Panc1 (cell line): Measurements from ENCODE around the gene HES5.

ENCODE experiments used
- POLR2AphosphoS5 ChIP-seq: IDR thresholded peaks from 2 replicates; pipeline ENCODE4 v1.6.1; 2012; ENCODE audit warnings: mild to moderate bottlenecking, low read depth, low read length, moderate library complexity
- SIN3A ChIP-seq: IDR thresholded peaks from 2 replicates; pipeline ENCODE4 v1.6.1; 2012; ENCODE audit warnings: low read depth, mild to moderate bottlenecking, low read length, moderate library complexity, borderline replicate concordance; ENCODE audit not compliant: insufficient read depth
- TF ChIP-seq, protein P1 (sequence below): fragments of 450-650 bp; IDR thresholded peaks from 2 replicates; pipeline ENCODE4 v1.5.1; 2017; ENCODE audit warnings: mild to moderate bottlenecking

- TF ChIP-seq, protein P1, sequence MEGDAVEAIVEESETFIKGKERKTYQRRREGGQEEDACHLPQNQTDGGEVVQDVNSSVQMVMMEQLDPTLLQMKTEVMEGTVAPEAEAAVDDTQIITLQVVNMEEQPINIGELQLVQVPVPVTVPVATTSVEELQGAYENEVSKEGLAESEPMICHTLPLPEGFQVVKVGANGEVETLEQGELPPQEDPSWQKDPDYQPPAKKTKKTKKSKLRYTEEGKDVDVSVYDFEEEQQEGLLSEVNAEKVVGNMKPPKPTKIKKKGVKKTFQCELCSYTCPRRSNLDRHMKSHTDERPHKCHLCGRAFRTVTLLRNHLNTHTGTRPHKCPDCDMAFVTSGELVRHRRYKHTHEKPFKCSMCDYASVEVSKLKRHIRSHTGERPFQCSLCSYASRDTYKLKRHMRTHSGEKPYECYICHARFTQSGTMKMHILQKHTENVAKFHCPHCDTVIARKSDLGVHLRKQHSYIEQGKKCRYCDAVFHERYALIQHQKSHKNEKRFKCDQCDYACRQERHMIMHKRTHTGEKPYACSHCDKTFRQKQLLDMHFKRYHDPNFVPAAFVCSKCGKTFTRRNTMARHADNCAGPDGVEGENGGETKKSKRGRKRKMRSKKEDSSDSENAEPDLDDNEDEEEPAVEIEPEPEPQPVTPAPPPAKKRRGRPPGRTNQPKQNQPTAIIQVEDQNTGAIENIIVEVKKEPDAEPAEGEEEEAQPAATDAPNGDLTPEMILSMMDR: no peak
- TF ChIP-seq POLR2AphosphoS5 (no peak), SIN3A (no peak)
Observed at GRCh38 chr1:2542246-2542915, 12.3 kb upstream of the HES5 start.
